Adrenal gland (tissue), 5 donors: Measurements from ENCODE around the gene DNAJC1.

Experiments
- CTCF ChIP-seq, 6 experiments: fragments of 450-650 bp in 4 of 6; fragments of 200-600 bp in 2 of 6; sonication (generic) in 1 of 6; IDR thresholded peaks; 1 replicate in 5 of 6; 2 replicates in 1 of 6; pipeline versions ENCODE4 v1.5.1 to v1.8.0; 2016 to 2021; ENCODE audit warnings: antibody characterized with exemption in 6 of 6, mild to moderate bottlenecking in 2 of 6, moderate library complexity in 1 of 6
- POLR2A ChIP-seq, 2 donors: fragments of 450-650 bp; IDR thresholded peaks; one replicate each; pipeline ENCODE4 v1.6.1; 2017; ENCODE audit warnings: antibody characterized with exemption in 2 of 2, mild to moderate bottlenecking in 2 of 2, moderate library complexity in 1 of 2
- donor health status: DM: no; HTN: no; CAD: no.

GRCh38 chr10:21912625-21913024 is 90.9 kb downstream of the DNAJC1 start:
- no peak for TF ChIP-seq POLR2A (IDR thresholded peaks at IDR 0.05)
- TF ChIP-seq CTCF (IDR thresholded peaks at IDR 0.05) = no peak
